Loucy (cell line): ENCODE data around the gene STIMATE.

Source experiments
- H2AFZ ChIP-seq: fragments of 200-600 bp; sonication (generic); 2 replicates; pipeline ENCODE4 v1.6.0; 2016; ENCODE audit warnings: antibody characterized with exemption, mild to moderate bottlenecking, low read length, moderate library complexity
- H3F3A ChIP-seq: fragments of 200-600 bp; 2 replicates; pipeline ENCODE4 v1.6.0; 2016; ENCODE audit warnings: antibody characterized with exemption, low read depth, mild to moderate bottlenecking
- H3K27me3 ChIP-seq: fragments of 200-600 bp; sonication (generic); 2 replicates; pipeline ENCODE4 v1.6.1; 2014; ENCODE audit warnings: low read length, mild to moderate bottlenecking; ENCODE audit not compliant: insufficient read depth, poor library complexity, severe bottlenecking
- H3K36me3 ChIP-seq: fragments of 200-600 bp; sonication (generic); 2 replicates; pipeline ENCODE4 v1.6.1; 2016; ENCODE audit warnings: low read length; ENCODE audit not compliant: insufficient read depth
- H3K4me1 ChIP-seq: fragments of 200-600 bp; sonication (generic); 2 replicates; pipeline ENCODE4 v1.5.1; 2014; ENCODE audit warnings: low read length, mild to moderate bottlenecking; ENCODE audit not compliant: insufficient read depth, poor library complexity, severe bottlenecking
- H3K4me2 ChIP-seq: fragments of 200-600 bp; sonication (generic); 2 replicates; pipeline ENCODE4 v1.6.0; 2014; ENCODE audit warnings: antibody characterized with exemption, low read length, low read depth, mild to moderate bottlenecking; ENCODE audit not compliant: poor library complexity, severe bottlenecking
- H3K4me3 ChIP-seq: fragments of 200-600 bp; sonication (generic); 2 replicates; pipeline ENCODE4 v1.5.1; 2014; ENCODE audit warnings: low read length, mild to moderate bottlenecking, mixed read lengths; ENCODE audit not compliant: poor library complexity, severe bottlenecking
- H3K79me2 ChIP-seq: fragments of 200-600 bp; sonication (generic); 2 replicates; pipeline ENCODE4 v1.6.1; 2014; ENCODE audit warnings: low read length; ENCODE audit not compliant: insufficient read depth
- H3K9ac ChIP-seq: fragments of 200-600 bp; sonication (generic); 2 replicates; pipeline ENCODE4 v1.6.0; 2014; ENCODE audit warnings: mild to moderate bottlenecking, low read depth, low read length, moderate library complexity; ENCODE audit not compliant: poor library complexity, severe bottlenecking
- H3K9me2 ChIP-seq: fragments of 200-600 bp; sonication (generic); replicated peaks from 2 replicates; pipeline ENCODE4 v1.6.1; 2016; ENCODE audit warnings: low read depth, low read length, mixed read lengths
- H3K9me3 ChIP-seq: fragments of 200-600 bp; sonication (generic); 2 replicates; pipeline ENCODE4 v1.6.1; 2014; ENCODE audit warnings: mild to moderate bottlenecking, antibody characterized with exemption, low read length, low read depth; ENCODE audit not compliant: insufficient read depth
- H4K20me1 ChIP-seq: fragments of 200-600 bp; sonication (generic); 2 replicates; pipeline ENCODE4 v1.6.0; 2014; ENCODE audit warnings: antibody characterized with exemption, low read length, mild to moderate bottlenecking; ENCODE audit not compliant: insufficient read depth, poor library complexity, severe bottlenecking
- CTCF ChIP-seq: fragments of 200-600 bp; sonication (generic); conservative IDR thresholded peaks from 2 replicates; pipeline ENCODE4 v1.5.1; 2014; ENCODE audit warnings: mild to moderate bottlenecking, antibody characterized with exemption, low read length
- EZH2phosphoT487 ChIP-seq: fragments of 200-600 bp; IDR thresholded peaks from 2 replicates; pipeline ENCODE4 v1.6.1; 2018; ENCODE audit warnings: antibody characterized with exemption, mild to moderate bottlenecking, moderate library complexity, borderline replicate concordance

The STIMATE gene

GRCh38 chr3:52845691-52846431, 51.5 kb downstream of the STIMATE start:
- TF ChIP-seq CTCF (peak; percentile 60), EZH2phosphoT487 (no peak)

GRCh38 chr3:52845157-52845556, 52.2 kb downstream of the STIMATE start:
- Histone ChIP-seq H3K9ac (no peak overlapping the region), H3K4me3 (no peak overlapping the region), H4K20me1 (no peaks in the 10 kb centered on the region)

More at GRCh38 chr3:52845691-52846431, 51.5 kb downstream of the STIMATE start:
- H3K9ac ChIP-seq: no peak overlapping the region
- no peaks in the 10 kb centered on the region for H3K9me2 ChIP-seq
- no peak overlapping the region for H3K4me3 ChIP-seq
- H3F3A ChIP-seq: no peaks in the 10 kb centered on the region
- H2AFZ ChIP-seq: no peak overlapping the region
- H3K4me2 ChIP-seq: no peak overlapping the region
- H3K36me3 ChIP-seq: peaks cover 34% of the 10 kb centered on the region; the same call in 1 of the 2 replicates
- no peaks in the 10 kb centered on the region for H3K79me2 ChIP-seq
- no peaks in the 10 kb centered on the region for H4K20me1 ChIP-seq
- no peaks in the 10 kb centered on the region for H3K27me3 ChIP-seq
- no peaks in the 10 kb centered on the region for H3K9me3 ChIP-seq
- H3K4me1 ChIP-seq: no peaks in the 10 kb centered on the region

GRCh38 chr3:52844290-52844975, 52.9 kb downstream of the STIMATE start:
- no peaks in the 10 kb centered on the region for H3K9me2 ChIP-seq
- H3K36me3 ChIP-seq: peaks cover 28% of the 10 kb centered on the region; the same call in 1 of the 2 replicates
- H3K79me2 ChIP-seq: no peaks in the 10 kb centered on the region
- no peak overlapping the region for H3K4me2 ChIP-seq
- no peak overlapping the region for H3K4me3 ChIP-seq
- no peaks in the 10 kb centered on the region for H3K4me1 ChIP-seq
- H3K9me3 ChIP-seq: no peaks in the 10 kb centered on the region
- no peaks in the 10 kb centered on the region for H3K27me3 ChIP-seq
- H2AFZ ChIP-seq: no peak overlapping the region
- no peaks in the 10 kb centered on the region for H4K20me1 ChIP-seq
- no peaks in the 10 kb centered on the region for H3F3A ChIP-seq
- no peak for TF ChIP-seq CTCF
- TF ChIP-seq EZH2phosphoT487: no peak
- H3K9ac ChIP-seq: no peak overlapping the region

More at GRCh38 chr3:52845157-52845556, 52.2 kb downstream of the STIMATE start:
- Histone ChIP-seq H3F3A (no peaks in the 10 kb centered on the region), H3K79me2 (no peaks in the 10 kb centered on the region), H3K4me2 (no peak overlapping the region), H3K27me3 (no peaks in the 10 kb centered on the region), H2AFZ (no peak overlapping the region), H3K36me3 (peaks cover 33% of the 10 kb centered on the region; the same call in 1 of the 2 replicates), H3K4me1 (no peaks in the 10 kb centered on the region), H3K9me3 (no peaks in the 10 kb centered on the region), H3K9me2 (no peaks in the 10 kb centered on the region)
- no peak for TF ChIP-seq EZH2phosphoT487
